ENCODE data around the gene KCNIP2. TPM values are rescaled to one million over a fixed set of nuclear protein-coding genes. Genes with fewer than 3 reads are reported as not detected.

KCNIP2 gene
- total RNA-seq, 2 experiments from 2014 or later: 4.3 to 7.3 TPM

- TF ChIP-seq EZH2phosphoT487 (IDR thresholded peaks at IDR 0.05; ENCODE audit: borderline replicate concordance, low read depth, low read length): no peak
- Histone ChIP-seq H3K9me3 (ENCODE audit: low read length) (no peaks in the 10 kb centered on the region), H4K20me1 (ENCODE audit: insufficient read depth, low read length) (no peaks in the 10 kb centered on the region), H3K9me2 (ENCODE audit: insufficient read depth, low read length) (no peaks in the 10 kb centered on the region), H2AFZ (ENCODE audit: low read length) (no peak overlapping the region), H3K4me3 (ENCODE audit: low read depth, low read length, poor library complexity, severe bottlenecking) (no peak overlapping the region), H3K4me1 (ENCODE audit: insufficient read depth, low read length, poor library complexity, severe bottlenecking) (no peaks in the 10 kb centered on the region), H3K27ac (ENCODE audit: low read depth, low read length, poor library complexity, severe bottlenecking) (no peak overlapping the region), H3K36me3 (ENCODE audit: insufficient read depth, low read length) (no peaks in the 10 kb centered on the region), H3K4me2 (ENCODE audit: low read length) (no peak overlapping the region), H3K79me2 (ENCODE audit: insufficient read depth, low read depth, low read length) (no peaks in the 10 kb centered on the region)
- ChIA-PET POLR2A (interaction anchor here (1.6 kb wide), 1 partner anchor 43 kb away, joined by 3 read pairs; no protein-coding TSS in a partner anchor), CTCF (ENCODE audit: unreplicated experiment) (interaction anchor here (0.7 to 1.2 kb wide), 2 partner anchors 22 to 39 kb away, joined by 3 read pairs; no protein-coding TSS in a partner anchor)
- intact Hi-C loops (cut with micrococcal nuclease; ENCODE audit: unreplicated experiment): no loop called here
- no peak for DNase-seq (ENCODE audit: low spot score)
- BruUV-seq (replicated peaks): no TSS peak
These were observed 36.0 kb upstream of the KCNIP2 start for GRCh38 chr10:101879456-101880231.

DNA sequence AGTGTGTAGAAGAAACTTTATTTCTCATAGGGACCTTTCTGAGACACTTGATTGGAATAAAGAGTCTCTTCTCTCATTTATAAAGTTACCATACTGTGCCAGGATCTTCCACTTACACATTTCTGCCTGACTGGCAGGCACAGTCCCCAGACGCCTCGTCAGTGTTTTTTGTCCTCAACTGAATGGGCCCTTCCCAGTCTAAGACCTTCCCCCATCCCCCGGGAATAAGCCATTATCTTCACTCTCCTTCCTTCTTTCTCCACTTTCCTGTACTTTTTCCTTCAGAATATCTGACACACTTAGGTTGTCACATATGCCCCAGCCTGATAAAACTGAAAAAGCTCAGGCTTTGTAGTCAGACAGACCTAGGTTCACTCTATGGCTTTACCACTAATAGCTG lies 35.3 kb upstream of the KCNIP2 start:
- ChIA-PET CTCF (ENCODE audit: unreplicated experiment) (no interaction called here), POLR2A (interaction anchor here (0.7 kb wide), 2 partner anchors 9 to 13 kb away, joined by 3 to 4 read pairs; no protein-coding TSS in a partner anchor)
- no peaks in the 10 kb centered on the region for H3K79me2 ChIP-seq (ENCODE audit: insufficient read depth, low read depth, low read length)
- BruUV-seq (replicated peaks): no TSS peak
- no peaks in the 10 kb centered on the region for H4K20me1 ChIP-seq (ENCODE audit: insufficient read depth, low read length)
- H3K4me1 ChIP-seq (ENCODE audit: insufficient read depth, low read length, poor library complexity, severe bottlenecking): no peaks in the 10 kb centered on the region
- TF ChIP-seq EZH2phosphoT487 (IDR thresholded peaks at IDR 0.05; ENCODE audit: borderline replicate concordance, low read depth, low read length) (no peak), CTCF (conservative IDR thresholded peaks at IDR 0.05; ENCODE audit: low read length) (no peak)
- H3K36me3 ChIP-seq (ENCODE audit: insufficient read depth, low read length): no peaks in the 10 kb centered on the region
- no peak overlapping the region for H3K27ac ChIP-seq (ENCODE audit: low read depth, low read length, poor library complexity, severe bottlenecking)
- no peak overlapping the region for H3K4me2 ChIP-seq (ENCODE audit: low read length)
- H3K4me3 ChIP-seq (ENCODE audit: low read depth, low read length, poor library complexity, severe bottlenecking): no peak overlapping the region
- no peaks in the 10 kb centered on the region for H3K9me3 ChIP-seq (ENCODE audit: low read length)
- intact Hi-C loops (cut with micrococcal nuclease; ENCODE audit: unreplicated experiment): no loop called here
- H2AFZ ChIP-seq (ENCODE audit: low read length): no peak overlapping the region
- no peak for DNase-seq (ENCODE audit: low spot score)
- no peaks in the 10 kb centered on the region for H3K9me2 ChIP-seq (ENCODE audit: insufficient read depth, low read length)

- DNase-seq (ENCODE audit: low spot score): no peak
- BruUV-seq (replicated peaks): no TSS peak
- TF ChIP-seq EZH2phosphoT487 (IDR thresholded peaks at IDR 0.05; ENCODE audit: borderline replicate concordance, low read depth, low read length): no peak
- TF ChIP-seq CTCF (conservative IDR thresholded peaks at IDR 0.05; ENCODE audit: low read length): no peak
These were observed 31.6 kb upstream of the KCNIP2 start for GRCh38 chr10:101875068-101875688.

More at GRCh38 chr10:101875068-101875688, 31.6 kb upstream of the KCNIP2 start:
- no peaks in the 10 kb centered on the region for H3K9me3 ChIP-seq (ENCODE audit: low read length)
- H3K79me2 ChIP-seq (ENCODE audit: insufficient read depth, low read depth, low read length): no peaks in the 10 kb centered on the region
- no peak overlapping the region for H3K27ac ChIP-seq (ENCODE audit: low read depth, low read length, poor library complexity, severe bottlenecking)
- no peak overlapping the region for H2AFZ ChIP-seq (ENCODE audit: low read length)
- no peaks in the 10 kb centered on the region for H3K4me1 ChIP-seq (ENCODE audit: insufficient read depth, low read length, poor library complexity, severe bottlenecking)
- intact Hi-C loops (cut with micrococcal nuclease; ENCODE audit: unreplicated experiment): no loop called here
- H3K9me2 ChIP-seq (ENCODE audit: insufficient read depth, low read length): no peaks in the 10 kb centered on the region
- CTCF ChIA-PET (ENCODE audit: unreplicated experiment): interaction anchor here (0.5 kb wide), 1 partner anchor 531 kb away, joined by 5 read pairs; no protein-coding TSS in a partner anchor
- POLR2A ChIA-PET: no interaction called here
- H3K4me3 ChIP-seq (ENCODE audit: low read depth, low read length, poor library complexity, severe bottlenecking): no peak overlapping the region
- no peaks in the 10 kb centered on the region for H4K20me1 ChIP-seq (ENCODE audit: insufficient read depth, low read length)
- no peaks in the 10 kb centered on the region for H3K36me3 ChIP-seq (ENCODE audit: insufficient read depth, low read length)
- no peak overlapping the region for H3K4me2 ChIP-seq (ENCODE audit: low read length)
